ENCODE measurements around the gene EPHB2.

Gene EPHB2

GRCh38 chr1:22752339-22752738 lies 41.7 kb downstream of the EPHB2 start:
- DNase-seq = no peak

- DNase-seq = no peak
Observed at GRCh38 chr1:22753481-22753971, 42.9 kb downstream of the EPHB2 start.

DNA sequence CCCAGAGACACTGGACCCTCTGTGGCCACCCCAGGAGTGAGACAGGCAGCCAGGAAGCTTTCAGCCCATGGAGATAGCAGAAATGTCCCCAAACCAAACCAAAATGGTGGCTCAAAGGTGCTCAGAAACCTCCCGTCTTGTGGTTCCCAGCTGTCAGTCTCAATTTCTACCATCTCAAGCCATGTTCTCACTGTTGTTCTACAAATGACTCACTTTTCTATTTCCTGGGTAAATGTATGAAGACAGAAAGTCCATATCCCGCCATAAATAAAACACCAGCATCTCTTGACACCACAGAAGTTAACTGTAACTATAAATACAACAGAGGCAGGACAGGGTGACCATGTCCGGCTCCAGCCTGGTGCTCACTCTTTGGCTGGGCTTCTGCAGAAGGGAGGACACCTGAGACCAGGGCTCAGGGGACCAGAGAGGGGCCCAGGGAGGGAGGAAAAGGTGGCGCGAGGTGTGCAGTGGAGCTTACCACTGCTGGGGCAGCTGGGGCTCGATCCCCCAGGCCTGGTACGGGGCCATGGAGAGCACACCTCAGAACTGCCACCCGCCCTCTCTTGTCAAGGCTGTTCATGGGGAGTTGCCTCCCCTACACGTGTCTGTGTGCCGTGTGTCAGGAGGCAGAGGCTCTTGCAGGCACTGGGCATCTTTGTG lies 43.6 kb downstream of the EPHB2 start:
- DNase-seq = no peak

DNA sequence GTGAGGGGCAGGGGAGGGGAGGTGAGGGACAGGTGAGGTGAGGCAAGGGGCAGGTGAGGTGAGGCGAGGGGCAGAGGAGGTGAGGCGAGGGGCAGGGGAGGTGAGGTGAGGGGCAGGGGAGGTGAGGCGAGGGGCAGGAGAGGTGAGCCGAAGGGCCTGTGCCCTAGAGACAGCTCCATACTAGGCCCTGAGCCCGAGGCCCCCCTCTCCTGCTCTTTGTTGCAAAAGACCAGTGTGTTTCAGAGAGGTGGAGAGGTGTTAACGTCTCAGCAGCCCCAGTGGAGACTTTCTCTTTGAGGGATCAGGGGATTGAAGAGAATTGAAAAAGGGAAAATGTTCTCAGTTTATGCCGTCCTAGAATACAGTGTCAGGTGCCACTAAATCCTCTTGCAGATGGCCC lies 44.2 kb downstream of the EPHB2 start:
- no peak for DNase-seq

GRCh38 chr1:22755641-22756040 lies 45.0 kb downstream of the EPHB2 start:
- DNase-seq = no peak

- DNase-seq = no peak
Observed at GRCh38 chr1:22756125-22756735, 45.6 kb downstream of the EPHB2 start.

GRCh38 chr1:22760455-22760854 lies 49.8 kb downstream of the EPHB2 start:
- DNase-seq = no peak

DNA sequence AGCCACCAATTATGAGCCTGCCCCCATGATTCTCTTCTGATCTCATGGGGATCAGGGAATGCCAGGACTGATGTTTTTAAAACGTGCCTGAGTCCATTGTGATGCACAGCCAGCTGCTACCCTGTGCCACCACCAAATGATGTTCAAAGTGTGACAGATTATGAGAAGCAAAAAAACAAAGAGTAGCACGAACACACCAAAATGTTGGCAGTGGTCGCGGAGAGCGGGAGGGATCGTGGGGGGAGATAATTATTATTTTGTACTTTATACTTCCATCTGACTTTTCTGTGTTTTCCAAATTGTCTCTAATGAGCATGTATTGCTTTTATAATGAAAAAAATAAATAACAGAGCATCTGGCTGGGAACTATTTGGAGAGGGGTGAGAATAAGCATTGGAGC lies 50.5 kb downstream of the EPHB2 start:
- no peak for DNase-seq

GRCh38 chr1:22761821-22762220 lies 51.2 kb downstream of the EPHB2 start:
- no peak for DNase-seq

DNA sequence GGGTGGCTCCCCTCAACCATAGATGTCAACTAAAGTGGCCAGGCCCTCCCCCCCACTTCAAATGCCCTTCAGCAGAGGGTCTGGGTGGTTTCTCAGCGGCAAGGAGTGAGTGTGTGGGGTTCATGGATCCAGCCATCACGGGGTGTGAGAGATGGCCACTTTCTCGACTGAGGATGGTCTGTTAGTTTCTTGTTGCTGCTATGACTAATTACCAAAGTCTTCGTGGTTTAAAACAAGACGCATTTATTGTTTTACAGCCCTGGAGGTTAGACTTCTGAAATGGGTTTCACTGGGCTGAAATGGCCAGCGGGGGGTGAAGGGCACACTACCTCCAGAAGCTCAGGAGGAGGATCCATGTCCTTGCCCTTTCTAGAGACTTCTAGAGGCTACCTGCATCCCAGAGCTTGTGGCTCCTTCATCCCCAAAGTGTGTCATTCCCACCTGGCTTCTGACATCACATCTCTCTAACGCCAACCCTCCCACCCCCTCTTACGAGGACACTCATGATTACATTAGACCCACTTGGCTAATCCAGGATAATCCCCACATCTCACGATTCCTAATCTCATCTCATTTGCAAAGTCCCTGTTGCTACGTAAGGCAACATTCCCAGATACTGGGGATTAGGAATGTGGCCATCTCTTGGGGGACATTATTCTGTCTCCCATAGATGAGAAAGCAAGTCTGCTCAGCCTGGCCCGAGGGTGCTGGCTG lies 53.0 kb downstream of the EPHB2 start:
- no peak for DNase-seq

- DNase-seq = no peak
Observed at GRCh38 chr1:22767852-22768251, 57.2 kb downstream of the EPHB2 start.

- no peak for DNase-seq
Observed at GRCh38 chr1:22769932-22770331, 59.3 kb downstream of the EPHB2 start.

GRCh38 chr1:22772014-22772413 lies 61.4 kb downstream of the EPHB2 start:
- DNase-seq = no peak

- DNase-seq = no peak
Observed at GRCh38 chr1:22773981-22774832, 63.6 kb downstream of the EPHB2 start.

DNA sequence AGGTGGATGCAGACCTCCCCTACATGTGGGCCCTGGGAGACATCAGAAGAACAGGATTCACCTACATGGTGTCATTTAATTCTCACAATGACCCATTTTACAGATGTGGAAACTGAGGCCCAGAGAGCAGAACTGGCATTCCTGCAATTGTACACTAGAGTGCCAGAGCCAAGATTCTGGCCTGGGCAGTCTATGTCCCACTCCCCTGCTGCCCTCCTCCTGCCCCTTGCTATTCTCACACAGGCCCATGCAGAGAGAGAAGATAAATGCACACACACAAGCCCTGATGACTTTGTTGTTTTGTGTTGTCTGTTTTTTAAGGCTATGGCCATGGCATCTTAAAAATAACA lies 64.2 kb downstream of the EPHB2 start:
- DNase-seq = no peak

DNA sequence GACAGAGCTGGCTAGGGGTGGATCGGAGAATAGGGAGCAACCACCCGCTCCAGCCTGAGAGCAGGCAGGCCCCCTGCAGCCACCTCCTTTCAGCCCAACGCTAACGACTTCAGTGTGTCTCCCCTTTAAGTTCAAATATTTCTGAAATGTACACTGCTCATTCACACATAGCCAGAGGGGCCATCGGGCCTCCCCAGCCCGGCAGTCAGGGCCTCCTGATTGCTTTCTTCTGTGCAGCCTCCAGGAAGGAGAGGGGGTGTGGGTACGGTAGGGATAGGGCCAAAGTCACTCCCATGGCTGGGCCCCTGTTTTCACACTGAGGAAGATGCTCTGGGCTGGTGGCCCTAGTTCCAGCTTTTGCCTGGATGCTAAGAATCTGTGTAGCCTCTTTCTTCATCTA lies 64.8 kb downstream of the EPHB2 start:
- no peak for DNase-seq

GRCh38 chr1:22776035-22776613 lies 65.5 kb downstream of the EPHB2 start:
- no peak for DNase-seq

GRCh38 chr1:22777388-22778057 lies 66.9 kb downstream of the EPHB2 start:
- DNase-seq = no peak

- DNase-seq = no peak
Observed at GRCh38 chr1:22778408-22778807, 67.8 kb downstream of the EPHB2 start.

GRCh38 chr1:22778862-22779520 lies 68.4 kb downstream of the EPHB2 start:
- DNase-seq = no peak

GRCh38 chr1:22780696-22781095 lies 70.1 kb downstream of the EPHB2 start:
- no peak for DNase-seq

GRCh38 chr1:22781483-22781882 lies 70.8 kb downstream of the EPHB2 start:
- no peak for DNase-seq

Data from CD4-positive, alpha-beta T cell treated with Interleukin-17A for 4 hours (primary cell).